ENCODE data around the gene ST7L. TPM values are rescaled to one million over a fixed set of nuclear protein-coding genes. Genes with fewer than 3 reads are reported as not detected.

Gene ST7L
- total and polyA plus RNA-seq, 7 donors = 9.0 to 13.7 (median 12.1) TPM

- Histone ChIP-seq H3K9me3 (no peaks in the 10 kb centered on the region), H3K4me3 (no peak overlapping the region), H3K36me3 (ENCODE audit: insufficient read depth in 1 of 2, low read depth in 1 of 2) (peaks cover 11 to 99% of the 10 kb centered on the region in 2 donors), H3K27me3 (ENCODE audit: insufficient read depth in 3 of 3, low read length in 2 of 3) (no peaks in the 10 kb centered on the region), H3K4me1 (no peaks in the 10 kb centered on the region), H3K27ac (no peak overlapping the region)
- ATAC-seq (no peak), DNase-seq (no peak)
- intact Hi-C loops (cut with DNase I) = no loop called here
- TF ChIP-seq CTCF (IDR thresholded peaks at IDR 0.05) = no peak
- WGBS, 3 donors = 89 to 93% (median 92%) methylated on average over 5 of the region's 5 CpGs
Observed at GRCh38 chr1:112579801-112580510, 39.0 kb downstream of the ST7L start.

GRCh38 chr1:112576240-112576639, 42.7 kb downstream of the ST7L start:
- intact Hi-C loops (cut with DNase I) = no loop called here
- DNase-seq (no peak), ATAC-seq (no peak)
- no peaks in the 10 kb centered on the region for H3K9me3 ChIP-seq
- no peaks in the 10 kb centered on the region for H3K27me3 ChIP-seq (ENCODE audit: insufficient read depth in 3 of 3, low read length in 2 of 3)
- H3K27ac ChIP-seq = no peak overlapping the region
- no peak overlapping the region for H3K4me3 ChIP-seq
- H3K4me1 ChIP-seq = no peaks in the 10 kb centered on the region
- peaks cover 12 to 99% of the 10 kb centered on the region in 2 donors for H3K36me3 ChIP-seq (ENCODE audit: insufficient read depth in 1 of 2, low read depth in 1 of 2)
- TF ChIP-seq CTCF (IDR thresholded peaks at IDR 0.05) = no peak
- 97 to 98% (median 97%) methylated on average over 3 of the region's 3 CpGs for WGBS, 3 donors

- no peak for DNase-seq
- intact Hi-C loops (cut with DNase I) = no loop called here
- H3K4me3 ChIP-seq = no peak overlapping the region
- no peaks in the 10 kb centered on the region for H3K27me3 ChIP-seq (ENCODE audit: insufficient read depth in 3 of 3, low read length in 2 of 3)
- ATAC-seq = peak; percentile 71 to 98 (median 88)
- H3K36me3 ChIP-seq (ENCODE audit: insufficient read depth in 1 of 2, low read depth in 1 of 2) = peaks cover 8 to 96% of the 10 kb centered on the region in 2 donors
- H3K27ac ChIP-seq = no peak overlapping the region
- H3K4me1 ChIP-seq = no peaks in the 10 kb centered on the region
- no peaks in the 10 kb centered on the region for H3K9me3 ChIP-seq
- TF ChIP-seq CTCF (IDR thresholded peaks at IDR 0.05) = no peak
- 90 to 92% (median 92%) methylated on average over 8 of the region's 8 CpGs for WGBS, 3 donors
Observed at GRCh38 chr1:112575154-112575804, 43.7 kb downstream of the ST7L start.

- H3K4me3 ChIP-seq = no peak overlapping the region
- no peak for DNase-seq
- 89 to 100% (median 95%) methylated on average over 1 of the region's 1 CpG for WGBS, 3 donors
- peaks cover 0 to 36% of the 10 kb centered on the region in 2 donors for H3K36me3 ChIP-seq (ENCODE audit: insufficient read depth in 1 of 2, low read depth in 1 of 2)
- ATAC-seq = no peak
- no peak overlapping the region for H3K27ac ChIP-seq
- no peak for TF ChIP-seq CTCF (IDR thresholded peaks at IDR 0.05)
- H3K9me3 ChIP-seq = no peaks in the 10 kb centered on the region
- H3K27me3 ChIP-seq (ENCODE audit: insufficient read depth in 3 of 3, low read length in 2 of 3) = no peaks in the 10 kb centered on the region
- intact Hi-C loops (cut with DNase I) = no loop called here
- no peaks in the 10 kb centered on the region for H3K4me1 ChIP-seq
Observed at GRCh38 chr1:112565800-112566199, 53.1 kb downstream of the ST7L start.
